AG04449 (cell line): ENCODE measurements around the gene ADCY10.

Source experiments
- CTCF ChIA-PET: fragments of 350-600 bp; formaldehyde crosslinking; extraction: SDS; loops from one replicate; lab custom pipeline; 2021; ENCODE audit warnings: antibody characterized with exemption; lab: Yijun Ruan, JAX
- POLR2A ChIA-PET: fragments of 400-600, 350-600 bp; formaldehyde crosslinking; extraction: SDS; loops from one replicate; lab custom pipeline; 2020; ENCODE audit warnings: antibody characterized with exemption, inconsistent platforms; lab: Yijun Ruan, JAX
- DNase-seq: peaks from one replicate; pipeline ENCODE4 v3.0.0-alpha.2; 2010; ENCODE audit warnings: low read depth, low spot score
- H3K4me3 ChIP-seq: 2 replicates; pipeline ENCODE4 v1.5.1; 2011; ENCODE audit warnings: low read depth, mild to moderate bottlenecking, control low read depth, low read length
- TF ChIP-seq, protein P1 (sequence below): IDR thresholded peaks from one replicate; pipeline ENCODE4 v1.5.1; 2011; ENCODE audit warnings: mild to moderate bottlenecking, moderate library complexity, low read length, control low read depth, inconsistent platforms; ENCODE audit not compliant: insufficient read depth; ENCODE audit errors: missing control alignments

The ADCY10 gene

DNA sequence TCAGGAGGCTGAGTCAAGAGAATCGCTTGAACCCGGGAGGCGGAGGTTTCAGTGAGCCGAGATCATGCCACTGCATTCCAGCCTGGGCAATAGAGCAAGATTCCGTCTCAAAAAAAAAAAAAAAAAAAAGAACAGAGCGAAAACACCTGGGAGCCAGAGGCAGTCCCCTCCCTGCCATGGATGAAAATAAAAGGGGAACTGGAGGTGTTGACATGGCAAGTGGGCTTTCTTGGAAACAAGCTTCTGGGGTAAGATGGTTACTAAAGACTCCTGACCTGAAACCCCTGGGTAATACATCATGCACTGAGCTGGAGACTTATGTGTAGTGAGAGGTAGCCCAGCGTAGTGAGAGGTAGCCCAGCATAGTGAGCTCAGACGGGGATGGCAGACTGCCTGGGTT lies 31.6 kb downstream of the ADCY10 start:
- no peak for DNase-seq
- CTCF ChIA-PET: no interaction called here
- no peak overlapping the region for H3K4me3 ChIP-seq
- TF ChIP-seq, protein P1, sequence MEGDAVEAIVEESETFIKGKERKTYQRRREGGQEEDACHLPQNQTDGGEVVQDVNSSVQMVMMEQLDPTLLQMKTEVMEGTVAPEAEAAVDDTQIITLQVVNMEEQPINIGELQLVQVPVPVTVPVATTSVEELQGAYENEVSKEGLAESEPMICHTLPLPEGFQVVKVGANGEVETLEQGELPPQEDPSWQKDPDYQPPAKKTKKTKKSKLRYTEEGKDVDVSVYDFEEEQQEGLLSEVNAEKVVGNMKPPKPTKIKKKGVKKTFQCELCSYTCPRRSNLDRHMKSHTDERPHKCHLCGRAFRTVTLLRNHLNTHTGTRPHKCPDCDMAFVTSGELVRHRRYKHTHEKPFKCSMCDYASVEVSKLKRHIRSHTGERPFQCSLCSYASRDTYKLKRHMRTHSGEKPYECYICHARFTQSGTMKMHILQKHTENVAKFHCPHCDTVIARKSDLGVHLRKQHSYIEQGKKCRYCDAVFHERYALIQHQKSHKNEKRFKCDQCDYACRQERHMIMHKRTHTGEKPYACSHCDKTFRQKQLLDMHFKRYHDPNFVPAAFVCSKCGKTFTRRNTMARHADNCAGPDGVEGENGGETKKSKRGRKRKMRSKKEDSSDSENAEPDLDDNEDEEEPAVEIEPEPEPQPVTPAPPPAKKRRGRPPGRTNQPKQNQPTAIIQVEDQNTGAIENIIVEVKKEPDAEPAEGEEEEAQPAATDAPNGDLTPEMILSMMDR: no peak
- POLR2A ChIA-PET: no interaction called here

DNA sequence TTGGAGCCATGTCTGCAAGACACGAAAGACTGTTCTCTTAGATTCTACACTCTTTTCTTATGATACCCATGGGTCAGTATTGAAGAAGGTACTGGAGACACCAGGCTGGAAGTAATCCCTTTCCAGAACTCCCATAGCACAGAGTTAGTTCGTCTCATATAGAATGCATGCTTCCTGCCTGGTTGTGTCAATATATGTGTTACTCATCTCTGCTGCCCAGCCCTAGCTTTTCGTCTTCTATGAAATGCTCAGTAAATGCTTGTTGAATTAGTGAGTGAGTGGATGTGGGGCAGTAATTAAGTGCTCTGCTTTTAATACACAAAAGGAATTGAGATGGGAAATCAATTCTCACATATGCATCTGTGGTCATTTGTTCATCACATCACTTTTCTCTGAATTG lies 32.1 kb downstream of the ADCY10 start:
- DNase-seq: no peak
- TF ChIP-seq, protein P1: no peak
- CTCF ChIA-PET: interaction anchor here (1.2 kb wide), 2 partner anchors 10 to 201 kb away, joined by 3 to 4 read pairs; no protein-coding TSS in a partner anchor
- H3K4me3 ChIP-seq: no peak overlapping the region
- POLR2A ChIA-PET: no interaction called here

DNA sequence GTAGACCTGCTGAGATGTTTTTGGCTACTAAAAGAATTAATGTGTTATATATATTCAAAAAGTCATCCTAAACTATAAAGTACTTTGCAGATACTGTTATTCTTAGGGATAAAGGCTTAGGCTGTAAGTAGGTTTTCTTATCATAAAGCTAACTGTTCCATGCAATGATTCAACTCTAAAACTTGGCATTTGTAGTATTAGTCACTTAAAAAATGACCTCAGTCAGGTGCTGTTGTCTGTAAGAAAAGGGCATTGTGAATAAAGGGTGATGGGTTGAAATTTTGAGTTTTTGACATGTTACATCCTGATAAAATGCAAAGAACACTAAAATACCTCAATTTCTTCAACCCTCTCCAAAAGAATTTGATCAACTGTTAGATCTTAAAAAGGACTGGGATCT lies 32.9 kb downstream of the ADCY10 start:
- no peak for DNase-seq
- CTCF ChIA-PET: interaction anchor here (1.2 to 1.3 kb wide), 3 partner anchors 10 to 201 kb away, joined by 3 to 4 read pairs (median 3); no protein-coding TSS in a partner anchor
- H3K4me3 ChIP-seq: no peak overlapping the region
- TF ChIP-seq, protein P1: no peak
- POLR2A ChIA-PET: no interaction called here

DNA sequence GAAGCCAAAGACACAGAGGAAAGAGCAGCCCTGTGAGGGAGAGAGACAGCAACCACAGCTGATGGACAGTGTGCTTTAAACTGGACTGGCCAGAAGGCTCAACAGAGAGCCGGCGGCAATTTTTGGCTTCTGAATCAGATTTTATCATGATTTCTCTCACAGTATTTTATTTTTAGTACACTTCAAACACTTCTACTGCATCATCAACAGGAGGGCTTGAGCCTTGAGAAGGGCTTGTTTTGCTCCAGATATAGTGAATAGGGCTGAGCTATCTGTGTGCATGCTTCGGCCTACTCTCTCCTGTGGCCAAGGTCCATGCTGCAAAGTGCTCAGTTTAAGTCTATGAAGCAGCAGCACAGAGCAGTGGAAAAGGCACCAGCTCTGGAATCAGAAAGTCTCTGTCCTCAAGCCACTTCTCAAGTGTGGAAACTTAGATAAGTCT lies 33.3 kb downstream of the ADCY10 start:
- ChIA-PET CTCF (interaction anchor here (1.2 to 1.3 kb wide), 3 partner anchors 9 to 202 kb away, joined by 3 to 4 read pairs (median 3); no protein-coding TSS in a partner anchor), POLR2A (no interaction called here)
- no peak for DNase-seq
- TF ChIP-seq, protein P1: no peak
- no peak overlapping the region for H3K4me3 ChIP-seq

DNA sequence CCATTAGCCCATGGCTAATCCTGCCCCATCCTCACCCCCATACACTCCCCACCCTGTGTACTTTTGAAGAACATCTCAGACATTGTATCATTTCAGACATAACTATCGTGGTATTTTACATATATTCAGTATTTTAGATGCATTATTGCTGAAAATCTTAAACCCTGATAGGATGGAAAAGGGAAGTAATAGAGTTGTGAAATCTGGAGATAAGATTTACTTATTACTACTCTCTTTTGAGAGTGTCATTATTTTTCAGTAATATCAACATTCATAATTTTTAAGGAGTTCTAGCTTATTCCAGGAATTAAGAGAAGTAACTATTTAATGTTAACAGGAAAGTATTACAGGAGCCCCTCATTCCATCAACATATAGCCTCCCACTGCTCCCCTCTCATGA lies 34.4 kb downstream of the ADCY10 start:
- CTCF ChIA-PET: no interaction called here
- no peak overlapping the region for H3K4me3 ChIP-seq
- POLR2A ChIA-PET: no interaction called here
- DNase-seq: no peak
- TF ChIP-seq, protein P1: no peak

DNA sequence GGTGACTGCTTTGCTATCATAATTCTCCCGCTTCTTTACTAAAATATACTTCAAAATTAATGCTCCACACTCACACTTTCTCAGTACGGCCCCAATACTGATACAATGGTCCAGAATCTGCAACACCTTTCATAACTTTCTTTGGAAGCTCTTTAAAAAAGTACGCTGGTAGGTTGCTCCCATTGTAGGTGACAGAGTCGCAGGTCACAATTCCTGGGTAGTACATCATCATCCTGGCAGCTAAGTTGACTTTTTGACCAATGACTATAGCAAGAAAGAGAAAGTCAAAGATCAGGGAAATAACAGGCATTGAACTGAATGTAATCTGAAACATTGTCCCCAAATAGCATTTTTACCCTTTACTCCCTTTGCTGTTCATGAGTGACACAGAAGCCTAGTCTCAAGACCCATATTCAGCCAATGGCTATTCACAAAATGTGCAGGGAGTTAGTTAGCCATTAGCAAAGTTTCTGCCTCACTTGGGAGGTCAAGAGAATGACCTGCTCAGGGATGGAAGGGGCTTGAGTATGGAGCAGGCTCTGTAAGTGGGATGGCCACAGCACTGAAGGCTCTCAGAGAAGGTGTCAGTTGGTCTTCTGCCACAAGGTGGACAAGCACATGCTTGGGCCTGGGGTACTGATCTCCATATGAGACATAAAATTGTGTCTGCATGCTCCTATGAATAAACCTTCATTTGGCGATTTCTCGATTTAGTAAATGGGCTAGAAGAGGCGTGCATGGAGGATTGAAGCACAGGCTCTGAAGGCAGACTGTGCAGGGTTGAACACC lies 35.4 kb downstream of the ADCY10 start:
- POLR2A ChIA-PET: no interaction called here
- DNase-seq: no peak
- no peak overlapping the region for H3K4me3 ChIP-seq
- CTCF ChIA-PET: no interaction called here
- TF ChIP-seq, protein P1: no peak
